KMS-11 (cell line): Measurements from ENCODE around the gene CDH15.

Experiments
- H2AFZ ChIP-seq: fragments of 200-600 bp; sonication (generic); 2 replicates; pipeline ENCODE4 v1.6.1; 2016; ENCODE audit warnings: antibody characterized with exemption, mixed run types, low read depth
- H3K27ac ChIP-seq: fragments of 200-600 bp; sonication (generic); 2 replicates; pipeline ENCODE4 v1.6.1; 2016; ENCODE audit warnings: mild to moderate bottlenecking, mixed run types
- H3K27me3 ChIP-seq: fragments of 200-600 bp; sonication (generic); 2 replicates; pipeline ENCODE4 v1.6.1; 2017; ENCODE audit warnings: mild to moderate bottlenecking, low read depth, mixed run types, moderate library complexity; ENCODE audit not compliant: insufficient read depth
- H3K36me3 ChIP-seq: fragments of 200-600 bp; sonication (generic); 2 replicates; pipeline ENCODE4 v1.6.1; 2017; ENCODE audit warnings: mild to moderate bottlenecking, mixed run types; ENCODE audit not compliant: insufficient read depth
- H3K4me1 ChIP-seq: fragments of 200-600 bp; sonication (generic); 2 replicates; pipeline ENCODE4 v1.6.1; 2016; ENCODE audit warnings: mild to moderate bottlenecking, low read depth, mixed run types; ENCODE audit not compliant: poor library complexity, severe bottlenecking
- H3K4me2 ChIP-seq: fragments of 200-600 bp; sonication (generic); 2 replicates; pipeline ENCODE4 v1.7.0; 2016; ENCODE audit warnings: mild to moderate bottlenecking, mixed run types
- H3K4me3 ChIP-seq: fragments of 200-600 bp; sonication (generic); IDR thresholded peaks from 2 replicates; pipeline ENCODE4 v1.6.1; 2017; ENCODE audit warnings: low read depth, low read length, mixed read lengths; ENCODE audit not compliant: insufficient read depth
- H3K79me2 ChIP-seq: fragments of 200-600 bp; sonication (generic); 2 replicates; pipeline ENCODE4 v1.6.1; 2016; ENCODE audit warnings: low read depth, mixed run types; ENCODE audit not compliant: insufficient read depth
- H3K9ac ChIP-seq: fragments of 200-600 bp; sonication (generic); 2 replicates; pipeline ENCODE4 v1.6.1; 2016; ENCODE audit warnings: mild to moderate bottlenecking, mixed run types
- H4K20me1 ChIP-seq: fragments of 200-600 bp; sonication (generic); 2 replicates; pipeline ENCODE4 v1.6.1; 2016; ENCODE audit warnings: mild to moderate bottlenecking, mixed run types; ENCODE audit not compliant: insufficient read depth
- CTCF ChIP-seq: fragments of 200-600 bp; sonication (generic); conservative IDR thresholded peaks from 2 replicates; pipeline ENCODE4 v1.6.1; 2017; ENCODE audit warnings: low read depth, mild to moderate bottlenecking, antibody characterized with exemption, low read length, moderate library complexity, mixed read lengths

Gene CDH15

DNA sequence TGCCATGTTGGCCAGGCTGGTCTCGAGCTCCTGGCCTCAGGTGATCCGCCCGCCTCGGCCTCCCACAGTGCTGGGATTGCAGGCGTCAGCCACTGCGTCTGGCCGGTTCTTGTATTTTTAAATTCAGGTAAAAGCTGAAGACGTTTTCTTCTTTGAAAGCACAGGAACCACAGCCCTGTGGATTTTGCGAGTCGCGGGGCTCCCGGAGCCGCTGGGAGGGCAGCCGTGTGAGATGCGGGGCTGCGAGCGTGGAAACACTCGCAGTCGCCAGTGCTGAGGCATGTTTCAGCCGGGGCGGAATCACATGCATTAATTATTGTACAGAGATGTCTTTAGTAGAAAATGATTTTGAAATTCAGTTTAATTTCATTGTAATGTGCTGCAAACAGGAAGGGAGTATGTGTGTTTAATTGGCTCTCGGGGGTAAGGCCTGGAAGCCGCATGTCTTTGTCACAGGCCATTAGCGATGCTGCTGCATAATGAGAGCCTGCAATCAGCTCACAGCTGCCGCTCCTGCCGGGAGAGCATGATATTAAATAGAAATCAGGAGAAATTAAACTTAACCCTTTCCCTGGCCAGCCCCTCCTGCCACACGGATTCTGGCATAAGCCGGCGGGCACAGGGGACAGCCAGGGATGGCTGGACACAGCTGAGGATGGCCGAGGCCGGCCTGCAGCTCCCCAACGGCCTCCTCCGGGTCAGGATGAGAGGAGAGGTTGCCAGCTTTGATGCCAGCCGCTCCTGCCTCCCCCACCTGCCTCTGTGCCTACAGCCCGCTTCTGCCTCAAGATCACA is 35.4 kb upstream of the CDH15 start:
- no peak overlapping the region for H3K4me2 ChIP-seq
- no peak overlapping the region for H3K9ac ChIP-seq
- no peaks in the 10 kb centered on the region for H3K36me3 ChIP-seq

DNA sequence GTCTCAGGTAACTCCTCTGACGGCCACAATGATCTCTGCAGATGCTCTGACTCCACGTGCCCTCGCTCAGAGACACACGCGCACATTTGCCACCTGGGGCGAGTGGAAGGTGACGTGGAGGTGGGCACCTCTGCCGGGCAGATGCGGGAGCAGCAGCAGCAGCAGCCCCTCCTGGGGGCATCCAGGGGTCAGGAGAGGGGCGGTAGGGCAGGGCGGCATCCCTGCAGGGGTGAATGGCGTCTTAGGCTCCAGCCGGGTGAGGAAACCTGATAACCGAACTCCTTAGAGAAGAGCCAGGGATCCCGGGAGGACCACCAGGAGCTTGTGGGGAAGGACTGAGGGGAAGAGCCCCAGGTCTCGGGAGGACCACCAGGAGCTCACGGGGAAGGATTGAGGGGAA is 34.6 kb upstream of the CDH15 start:
- no peaks in the 10 kb centered on the region for H3K27me3 ChIP-seq
- H3K36me3 ChIP-seq: no peaks in the 10 kb centered on the region
- no peak overlapping the region for H3K4me3 ChIP-seq
- no peak overlapping the region for H3K27ac ChIP-seq
- H3K79me2 ChIP-seq: no peaks in the 10 kb centered on the region
- no peak overlapping the region for H2AFZ ChIP-seq
- no peak for TF ChIP-seq CTCF
- no peaks in the 10 kb centered on the region for H4K20me1 ChIP-seq
- no peaks in the 10 kb centered on the region for H3K4me1 ChIP-seq
- no peak overlapping the region for H3K4me2 ChIP-seq
- no peak overlapping the region for H3K9ac ChIP-seq

More for the DNA sequence above, 35.4 kb upstream of the CDH15 start:
- Histone ChIP-seq H3K4me1 (no peaks in the 10 kb centered on the region), H2AFZ (no peak overlapping the region), H3K79me2 (no peaks in the 10 kb centered on the region), H3K27me3 (no peaks in the 10 kb centered on the region), H3K27ac (no peak overlapping the region), H4K20me1 (no peaks in the 10 kb centered on the region), H3K4me3 (no peak overlapping the region)
- TF ChIP-seq CTCF: no peak

GRCh38 chr16:89137666-89138512 is 33.7 kb upstream of the CDH15 start:
- no peak for TF ChIP-seq CTCF
- Histone ChIP-seq H4K20me1 (no peaks in the 10 kb centered on the region), H3K4me1 (no peaks in the 10 kb centered on the region), H3K36me3 (no peaks in the 10 kb centered on the region), H3K4me2 (no peak overlapping the region), H3K79me2 (no peaks in the 10 kb centered on the region), H3K9ac (no peak overlapping the region), H3K4me3 (no peak overlapping the region), H3K27ac (no peak overlapping the region), H3K27me3 (no peaks in the 10 kb centered on the region), H2AFZ (no peak overlapping the region)

GRCh38 chr16:89138513-89138795 is 33.1 kb upstream of the CDH15 start:
- Histone ChIP-seq H3K27ac (no peak overlapping the region), H3K27me3 (no peaks in the 10 kb centered on the region), H3K4me3 (no peak overlapping the region), H3K4me2 (no peak overlapping the region), H2AFZ (no peak overlapping the region), H3K4me1 (no peaks in the 10 kb centered on the region), H3K79me2 (no peaks in the 10 kb centered on the region), H4K20me1 (no peaks in the 10 kb centered on the region), H3K36me3 (no peaks in the 10 kb centered on the region), H3K9ac (no peak overlapping the region)
- TF ChIP-seq CTCF: no peak
